ENCODE measurements around the gene MATN4.
A peak's percentile ranks its signal among the peaks of the same experiment; 100 is the strongest.

The MATN4 gene

GRCh38 chr20:45340236-45340847 is 32.2 kb upstream of the MATN4 start:
- DNase-seq, result no peak

- DNase-seq, result no peak
Observed at GRCh38 chr20:45339799-45340198, 31.7 kb upstream of the MATN4 start.

GRCh38 chr20:45339084-45339483 is 31.0 kb upstream of the MATN4 start:
- no peak for DNase-seq

DNA sequence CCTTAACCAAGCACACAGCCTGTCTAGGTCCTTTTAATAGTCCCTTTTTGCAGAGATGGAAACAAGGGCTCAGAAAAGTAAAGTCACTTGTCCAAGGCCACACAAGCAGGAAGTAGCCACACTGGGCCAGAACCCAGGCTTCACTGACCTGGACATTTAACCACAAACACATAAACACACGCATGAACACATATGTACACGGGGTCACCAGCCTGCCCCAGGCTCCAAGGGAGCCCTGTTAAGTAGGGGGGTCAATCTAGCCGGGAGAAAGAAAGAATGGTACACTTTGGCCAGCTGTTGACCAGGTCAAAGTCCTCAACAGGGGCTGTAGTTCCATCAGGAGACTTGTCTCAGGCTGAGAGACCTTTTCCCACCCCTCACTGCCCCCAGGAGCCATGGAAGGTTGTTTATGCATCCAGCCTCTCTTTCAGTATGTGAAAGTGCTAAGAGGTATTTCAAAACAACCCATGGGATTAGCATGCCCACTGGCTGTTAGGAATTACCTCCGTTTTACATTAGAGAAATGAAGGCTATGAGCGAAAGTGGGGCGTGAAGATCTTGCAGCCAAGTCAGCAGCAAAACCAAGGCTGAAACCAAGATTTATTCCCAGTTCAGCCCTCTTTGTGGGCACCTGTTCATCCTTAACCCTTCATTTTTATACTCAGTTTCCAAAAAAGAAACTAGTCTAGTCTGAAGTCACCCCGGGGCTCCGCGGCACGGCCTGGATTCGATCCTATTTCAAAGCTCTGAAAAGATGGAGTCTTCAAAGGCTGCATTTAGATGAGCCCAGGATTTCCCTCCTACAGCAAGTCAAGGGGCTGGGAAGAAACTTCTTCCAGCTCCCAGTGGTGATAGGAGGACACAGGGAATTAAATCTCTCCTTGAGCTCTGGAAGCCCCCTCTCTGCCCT is 30.3 kb upstream of the MATN4 start:
- no peak for DNase-seq

- DNase-seq, result peak; percentile 40
Observed at GRCh38 chr20:45337367-45338120, 29.4 kb upstream of the MATN4 start.

DNA sequence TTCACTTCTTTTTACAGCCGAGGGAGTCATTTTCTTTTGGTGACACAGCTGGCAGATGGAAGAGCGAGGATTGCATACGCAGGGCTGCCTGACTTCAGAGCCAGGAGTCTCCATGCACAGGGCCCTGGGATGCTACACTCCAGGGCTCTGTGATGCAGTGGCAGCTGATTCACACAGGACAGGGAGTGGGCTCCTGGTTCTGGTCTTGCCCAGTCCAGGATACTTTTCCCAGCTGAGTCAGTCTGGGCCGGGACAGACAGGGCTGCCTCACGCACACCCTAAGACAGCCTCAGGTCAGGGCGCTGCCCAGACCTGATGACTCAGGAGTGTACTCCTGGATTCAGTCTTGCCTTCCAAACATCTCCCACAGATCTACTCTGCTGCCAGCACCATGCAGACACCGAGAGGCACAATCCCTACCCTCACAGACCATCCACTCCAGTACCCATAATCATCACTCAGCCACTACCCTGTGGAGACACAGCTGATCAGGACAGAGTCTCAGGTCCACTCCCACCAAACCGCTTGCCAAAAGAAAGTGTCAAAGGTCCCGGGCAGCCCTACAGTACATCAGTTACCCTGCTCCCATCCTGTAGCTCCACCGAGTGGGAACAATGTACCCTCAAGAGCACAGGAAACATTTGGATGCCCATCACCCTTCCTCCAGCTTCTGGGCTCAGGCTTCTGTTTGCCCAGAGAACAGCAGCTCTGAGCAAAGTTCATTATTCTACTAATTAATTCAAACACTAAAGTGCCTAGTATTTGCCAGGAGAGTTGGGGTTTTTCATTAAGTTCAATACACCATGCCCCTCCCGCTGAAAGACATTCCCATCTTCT is 28.6 kb upstream of the MATN4 start:
- peak; percentile 61 for DNase-seq

DNA sequence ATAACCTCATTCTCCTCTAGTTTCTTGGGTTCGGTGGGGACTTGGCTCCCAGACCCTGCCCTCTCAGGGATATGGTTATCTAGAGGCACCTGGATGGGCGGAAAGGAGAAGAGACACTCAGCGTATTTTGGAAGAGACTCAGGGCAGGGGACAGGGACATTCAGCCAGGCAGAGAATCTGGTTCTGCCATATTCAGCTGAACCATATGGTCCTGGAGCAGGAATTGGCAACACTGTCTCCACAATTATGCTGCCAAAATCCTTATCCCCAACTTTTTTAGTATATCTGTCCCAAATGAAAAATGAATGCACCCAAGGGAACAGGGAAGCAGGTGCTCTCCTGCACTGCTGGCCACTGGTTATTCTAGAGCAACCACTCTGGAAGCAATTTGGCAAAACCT is 22.4 kb upstream of the MATN4 start:
- no peak for DNase-seq

- DNase-seq, result no peak
Observed at GRCh38 chr20:45329497-45330319, 21.6 kb upstream of the MATN4 start.

- no peak for DNase-seq
Observed at GRCh38 chr20:45328451-45328850, 20.4 kb upstream of the MATN4 start.

- DNase-seq, result no peak
Observed at GRCh38 chr20:45325371-45325770, 17.3 kb upstream of the MATN4 start.

- no peak for DNase-seq
Observed at GRCh38 chr20:45323731-45324130, 15.6 kb upstream of the MATN4 start.

DNA sequence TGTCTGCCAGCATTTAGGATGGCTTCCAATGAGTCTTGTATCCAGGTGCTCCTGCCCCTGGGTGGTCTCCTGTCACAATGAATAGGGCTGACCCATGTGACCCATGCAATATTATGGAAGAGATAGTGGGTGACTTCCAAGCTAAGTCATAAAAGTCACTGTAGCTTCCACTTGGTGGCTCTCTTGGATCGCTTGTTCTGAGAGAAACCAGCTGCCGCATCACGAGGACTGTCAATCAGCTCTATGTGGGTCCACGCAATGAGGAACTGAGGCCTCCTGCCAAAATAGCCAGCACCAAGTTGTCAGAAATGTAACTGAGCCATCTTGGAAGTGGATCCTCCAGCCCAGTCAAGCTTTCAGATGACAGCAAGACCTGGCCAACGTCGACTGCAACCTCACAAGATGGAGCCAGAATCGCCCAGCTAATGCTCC is 14.9 kb upstream of the MATN4 start:
- DNase-seq, result no peak

- no peak for DNase-seq
Observed at GRCh38 chr20:45320948-45321595, 13.0 kb upstream of the MATN4 start.

- no peak for DNase-seq
Observed at GRCh38 chr20:45318948-45319347, 10.8 kb upstream of the MATN4 start.

DNA sequence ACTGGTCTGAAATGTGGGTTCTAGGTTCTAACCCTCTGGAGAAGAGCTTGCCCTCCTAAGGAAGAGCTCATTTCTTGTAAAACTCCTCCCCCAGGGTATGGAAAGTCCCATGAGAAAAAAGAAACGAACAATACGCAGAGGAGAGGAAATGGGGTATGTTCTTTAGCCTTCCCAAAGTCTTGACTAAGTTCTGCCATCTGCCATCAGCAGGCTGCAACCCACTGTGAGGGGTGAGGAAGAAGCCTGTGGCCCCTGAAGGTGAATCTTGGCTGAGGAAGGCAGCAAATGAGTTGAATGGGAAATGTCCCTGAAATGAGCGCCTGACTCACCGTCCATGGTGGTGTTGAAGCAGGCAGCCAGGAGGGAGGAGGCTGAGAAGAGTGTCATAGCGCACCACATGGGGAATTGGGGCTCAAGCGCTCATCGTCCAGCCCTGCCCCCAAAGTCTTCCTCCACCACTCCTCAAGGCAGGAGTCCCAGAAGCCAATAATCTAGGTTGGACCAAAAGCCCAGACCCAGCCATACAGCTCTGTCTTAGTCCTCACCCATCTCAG is 10.4 kb upstream of the MATN4 start:
- no peak for DNase-seq

DNA sequence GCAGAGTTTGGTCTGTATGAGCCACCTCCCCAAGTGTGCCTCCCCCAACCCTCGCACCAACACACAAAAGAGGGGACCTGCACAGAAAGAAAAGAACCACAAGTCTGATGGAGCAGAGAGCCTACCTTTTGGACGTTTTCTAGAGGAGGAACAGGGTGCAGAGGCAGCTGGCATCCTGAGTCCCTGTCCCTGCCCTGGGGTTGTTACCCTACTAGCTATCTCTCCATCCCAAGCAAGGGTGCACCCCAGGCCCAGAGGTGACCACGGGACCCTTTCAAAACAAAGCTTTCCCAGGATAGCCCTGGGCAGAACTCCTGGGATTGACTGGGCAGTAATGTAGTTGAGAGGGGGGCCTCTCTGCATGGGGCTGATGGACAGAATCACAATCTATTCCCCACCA is 9.7 kb upstream of the MATN4 start:
- no peak for DNase-seq

DNA sequence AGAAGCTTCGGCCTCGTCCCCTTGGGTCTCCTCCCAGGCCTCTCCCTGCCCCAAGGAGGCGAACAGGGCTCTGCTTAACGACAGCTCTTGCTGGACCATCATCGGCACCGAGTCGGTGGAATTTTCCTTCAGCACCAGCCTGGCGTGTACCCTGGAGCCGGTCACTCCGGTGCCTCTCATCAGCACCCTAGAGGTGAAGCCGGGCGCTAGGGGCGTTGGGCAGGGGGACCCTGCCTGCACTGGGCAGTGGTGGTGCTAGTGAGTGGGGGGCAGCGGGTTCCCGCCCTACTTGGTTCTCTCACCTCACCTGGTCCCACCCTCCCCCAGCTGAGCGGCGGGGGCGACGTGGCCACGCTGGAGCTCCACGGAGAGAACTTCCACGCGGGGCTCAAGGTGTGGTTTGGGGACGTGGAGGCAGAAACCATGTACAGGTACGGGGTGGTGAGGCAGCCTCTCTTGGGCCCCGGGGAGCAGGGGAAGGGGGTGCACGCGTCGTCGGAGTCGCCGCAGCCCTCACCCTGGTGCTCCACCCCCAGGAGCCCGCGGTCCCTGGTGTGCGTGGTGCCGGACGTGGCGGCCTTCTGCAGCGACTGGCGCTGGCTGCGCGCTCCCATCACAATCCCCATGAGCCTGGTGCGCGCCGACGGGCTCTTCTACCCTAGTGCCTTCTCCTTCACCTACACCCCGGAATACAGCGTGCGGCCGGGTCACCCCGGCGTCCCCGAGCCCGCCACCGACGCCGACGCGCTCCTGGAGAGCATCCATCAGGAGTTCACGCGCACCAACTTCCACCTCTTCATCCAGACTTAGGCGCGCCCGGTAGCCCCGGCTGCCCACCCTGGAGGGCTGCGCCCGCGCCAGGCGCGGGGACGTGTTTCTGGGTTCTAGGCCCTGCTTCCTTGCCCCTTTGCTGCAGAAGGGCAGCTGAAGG is 8.3 kb upstream of the MATN4 start:
- DNase-seq, result no peak

DNA sequence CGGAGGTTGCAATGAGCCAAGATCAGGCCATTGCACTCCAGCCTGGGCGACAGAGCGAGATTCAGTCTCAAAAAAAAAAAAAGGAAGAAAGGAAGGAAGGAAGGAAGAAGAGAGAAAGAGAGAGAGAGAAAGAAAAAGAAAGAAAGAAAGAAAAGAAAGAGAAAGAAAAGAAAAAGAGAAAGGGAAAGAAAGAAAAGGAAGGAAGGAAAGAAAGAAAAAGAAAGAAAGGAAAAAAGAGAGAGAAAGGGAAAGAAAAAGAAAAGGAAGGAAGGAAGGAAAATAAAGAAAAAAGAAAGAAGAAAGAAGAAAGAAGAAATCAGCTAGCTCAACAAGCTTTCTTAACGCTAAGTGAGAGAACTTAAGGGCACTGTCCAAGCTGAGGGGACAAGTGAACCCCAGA is 7.6 kb upstream of the MATN4 start:
- DNase-seq, result no peak

GRCh38 chr20:45313943-45314342 is 5.8 kb upstream of the MATN4 start:
- no peak for DNase-seq
